ENCODE results near the gene EIPR1.

DNA sequence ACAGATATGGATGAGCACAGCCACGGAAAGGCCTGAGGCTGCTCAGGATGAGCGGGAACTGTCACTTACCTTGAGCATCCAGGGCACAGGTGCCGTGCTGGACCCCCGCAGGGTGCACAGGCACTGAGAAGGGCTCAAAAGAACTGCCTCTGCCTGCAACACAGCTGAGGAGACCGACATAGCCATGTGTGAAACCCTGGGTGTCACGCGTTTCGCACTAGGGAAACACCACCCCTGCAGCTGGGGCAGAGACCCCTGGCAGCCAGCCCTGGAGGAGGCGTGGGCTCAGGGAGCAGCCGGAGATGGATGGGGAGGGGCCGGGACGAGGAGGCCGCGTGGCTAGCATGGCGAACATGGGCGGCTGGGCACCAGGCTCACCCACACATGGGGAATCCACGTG, 228.9 kb downstream of the EIPR1 start:
- TF ChIP-seq, protein P1, sequence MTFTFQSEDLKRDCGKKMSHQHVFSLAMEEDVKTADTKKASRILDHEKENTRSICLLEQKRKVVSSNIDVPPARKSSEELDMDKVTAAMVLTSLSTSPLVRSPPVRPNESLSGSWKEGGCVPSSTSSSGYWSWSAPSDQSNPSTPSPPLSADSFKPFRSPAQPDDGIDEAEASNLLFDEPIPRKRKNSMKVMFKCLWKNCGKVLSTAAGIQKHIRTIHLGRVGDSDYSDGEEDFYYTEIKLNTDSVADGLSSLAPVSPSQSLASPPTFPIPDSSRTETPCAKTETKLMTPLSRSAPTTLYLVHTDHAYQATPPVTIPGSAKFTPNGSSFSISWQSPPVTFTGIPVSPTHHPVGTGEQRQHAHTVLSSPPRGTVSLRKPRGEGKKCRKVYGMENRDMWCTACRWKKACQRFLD (CRISPR knock-in tag; IDR thresholded peaks at IDR 0.05; ENCODE audit: borderline replicate concordance) = no peak
- no peak for TF ChIP-seq YY1 (IDR thresholded peaks at IDR 0.05; ENCODE audit: insufficient read depth, insufficient replicate concordance, low read depth, low read length)
- TF ChIP-seq, protein P2, sequence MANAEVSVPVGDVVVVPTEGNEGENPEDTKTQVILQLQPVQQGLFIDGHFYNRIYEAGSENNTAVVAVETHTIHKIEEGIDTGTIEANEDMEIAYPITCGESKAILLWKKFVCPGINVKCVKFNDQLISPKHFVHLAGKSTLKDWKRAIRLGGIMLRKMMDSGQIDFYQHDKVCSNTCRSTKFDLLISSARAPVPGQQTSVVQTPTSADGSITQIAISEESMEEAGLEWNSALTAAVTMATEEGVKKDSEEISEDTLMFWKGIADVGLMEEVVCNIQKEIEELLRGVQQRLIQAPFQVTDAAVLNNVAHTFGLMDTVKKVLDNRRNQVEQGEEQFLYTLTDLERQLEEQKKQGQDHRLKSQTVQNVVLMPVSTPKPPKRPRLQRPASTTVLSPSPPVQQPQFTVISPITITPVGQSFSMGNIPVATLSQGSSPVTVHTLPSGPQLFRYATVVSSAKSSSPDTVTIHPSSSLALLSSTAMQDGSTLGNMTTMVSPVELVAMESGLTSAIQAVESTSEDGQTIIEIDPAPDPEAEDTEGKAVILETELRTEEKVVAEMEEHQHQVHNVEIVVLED (CRISPR knock-in tag; IDR thresholded peaks at IDR 0.05; ENCODE audit: borderline replicate concordance) = no peak
- TF ChIP-seq, protein P3, sequence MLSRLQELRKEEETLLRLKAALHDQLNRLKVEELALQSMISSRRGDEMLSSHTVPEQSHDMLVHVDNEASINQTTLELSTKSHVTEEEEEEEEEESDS (CRISPR knock-in tag; IDR thresholded peaks at IDR 0.05; ENCODE audit: borderline replicate concordance) = no peak

Measured in HepG2 (cell line).